SIG-M5 treated with dmso at 0.1 percent for 504 hours (cell line): ENCODE measurements around the gene CIB2.
A peak's percentile ranks its signal among the peaks of the same experiment; 100 is the strongest.
"Not testable (repeated sequence)": the region's sequence is repeated elsewhere in the genome, so short reads cannot be mapped to it uniquely, and the experiment has no call there.

ENCODE experiments used
- DNase-seq: peaks from one replicate; lab custom pipeline; 2025; ENCODE audit not compliant: unreplicated experiment; lab: John Stamatoyannopoulos, UW

The CIB2 gene

DNA sequence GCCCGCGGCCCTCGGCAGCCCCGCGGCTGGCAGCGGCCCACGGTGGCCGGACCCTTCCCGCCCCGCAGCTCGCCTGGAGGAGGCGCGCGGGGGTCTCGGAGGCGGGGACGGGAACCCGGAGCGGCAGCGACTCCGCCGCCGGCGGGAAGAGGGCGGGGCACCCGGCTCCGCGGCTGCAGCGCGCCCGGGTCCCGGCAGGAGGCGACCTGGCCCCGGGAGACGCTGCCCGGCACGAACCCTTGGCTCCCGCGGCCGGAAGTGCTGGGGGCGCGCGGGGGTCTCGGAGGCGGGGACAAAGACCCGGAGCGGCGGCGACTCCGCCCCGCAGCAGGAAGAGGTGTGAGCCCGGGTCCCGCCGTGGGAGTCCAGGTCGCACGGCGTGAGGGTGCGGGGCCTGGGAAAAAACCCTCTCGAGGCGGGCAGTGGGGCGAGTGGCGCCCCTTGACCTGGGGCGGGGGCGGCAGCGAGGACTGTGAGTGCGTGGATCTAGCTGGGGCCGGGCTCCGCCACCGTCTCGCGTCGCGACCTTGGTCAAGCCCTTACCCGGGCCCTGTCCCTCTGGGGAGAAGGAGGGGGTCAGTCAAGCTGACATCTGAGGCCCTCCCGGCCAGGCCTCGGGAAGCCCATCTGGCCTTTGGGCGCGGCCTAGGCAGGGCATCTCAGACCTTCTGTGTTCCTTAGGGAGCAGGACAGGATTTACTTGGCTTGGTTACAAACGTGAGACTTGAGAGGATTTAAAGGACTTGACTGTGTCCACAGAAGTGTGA is at the start of gene CIB2:
TSS of gene CIB2 (minus strand) at position 151 of the 767 bp plus-strand sequence. CDS start 230 bp downstream, outside the sequence.
- peak; percentile 40 for DNase-seq

DNA sequence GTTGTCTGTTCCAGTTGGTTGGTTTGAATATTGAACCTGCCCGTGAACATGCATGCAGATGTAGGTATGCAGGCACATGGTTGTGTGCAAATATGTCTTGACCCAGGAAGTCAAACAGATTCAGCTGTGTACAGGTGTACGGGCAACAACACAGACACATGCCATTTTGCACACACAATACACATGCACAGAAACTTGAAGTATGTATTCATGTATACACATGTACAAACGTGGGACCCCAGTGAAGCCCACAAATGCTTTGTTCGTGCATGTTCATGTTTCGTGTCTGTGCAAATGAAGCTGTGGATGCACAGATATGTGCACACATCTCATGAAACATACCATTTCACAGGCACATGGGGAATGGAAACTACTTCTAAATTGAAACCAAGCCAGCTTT is 48.7 kb upstream of the CIB2 start:
- DNase-seq, result no peak

DNA sequence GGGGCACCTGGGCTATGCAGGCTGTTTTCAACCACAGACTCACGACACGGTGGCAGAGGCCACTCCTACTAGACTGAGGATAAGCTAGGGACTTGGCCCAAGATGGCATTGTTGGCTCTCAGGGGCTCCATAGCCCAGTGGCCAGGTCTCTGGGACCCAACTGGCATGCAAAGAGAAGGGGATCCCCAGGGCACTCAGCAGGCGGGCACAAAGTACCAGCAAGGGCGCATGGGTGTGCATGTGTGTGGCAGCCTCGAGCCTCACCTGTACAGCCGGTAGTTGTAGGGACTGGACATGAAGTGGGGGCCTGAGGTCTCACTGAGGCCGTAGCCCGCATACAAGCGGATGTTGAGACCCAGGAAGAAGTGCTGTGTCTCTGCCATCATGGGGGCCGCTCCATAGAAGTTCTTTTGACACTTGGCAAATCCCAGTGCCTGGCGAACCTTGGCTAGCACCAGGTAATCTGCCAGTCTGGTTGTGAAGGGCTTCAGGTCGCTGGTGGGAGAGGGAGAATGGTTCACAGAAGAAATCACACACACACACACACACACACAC is 48.1 kb upstream of the CIB2 start:
- DNase-seq, result no peak

DNA sequence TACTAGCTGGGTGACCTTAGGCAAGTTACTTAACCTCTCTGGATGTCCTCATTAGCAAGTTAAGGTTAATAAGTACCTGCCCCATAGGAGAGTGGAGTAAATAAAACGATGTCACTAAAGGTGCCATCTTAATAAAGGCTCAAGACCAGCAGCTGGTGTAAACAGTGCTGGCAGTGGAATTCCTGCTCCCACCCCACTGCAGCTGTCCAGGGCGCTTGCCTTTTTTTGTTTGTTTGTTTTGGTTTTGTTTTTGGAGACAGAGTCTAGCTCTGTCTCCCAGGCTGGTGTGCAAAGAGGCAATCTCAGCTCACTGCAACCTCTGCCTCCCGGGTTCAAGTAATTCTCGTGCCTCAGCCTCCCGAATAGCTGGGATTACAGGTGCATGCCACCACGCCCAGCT is 46.8 kb upstream of the CIB2 start:
- no peak for DNase-seq

- DNase-seq, result no peak
Measured at GRCh38 chr15:78177447-78177873, 46.2 kb upstream of the CIB2 start.

DNA sequence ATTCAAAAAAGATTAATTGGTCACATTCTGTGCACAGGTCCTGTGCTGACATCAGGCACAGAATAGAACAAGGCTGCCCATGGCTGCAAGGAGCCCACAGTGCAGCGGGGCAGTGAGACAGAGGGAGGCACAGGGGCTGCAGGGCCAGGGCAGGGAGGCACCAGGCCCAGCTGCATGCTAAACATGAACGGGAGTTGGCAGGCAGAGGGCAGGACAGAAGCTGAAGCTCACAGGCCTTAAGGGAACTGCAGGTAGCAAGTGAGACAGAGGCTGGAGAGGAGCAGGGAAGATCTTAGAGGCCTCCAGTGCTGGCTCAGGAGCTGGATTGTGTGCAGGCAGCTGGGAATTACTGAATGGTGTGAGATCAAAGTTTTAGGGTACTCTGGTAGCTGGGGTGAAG is 44.1 kb upstream of the CIB2 start:
- no peak for DNase-seq

DNA sequence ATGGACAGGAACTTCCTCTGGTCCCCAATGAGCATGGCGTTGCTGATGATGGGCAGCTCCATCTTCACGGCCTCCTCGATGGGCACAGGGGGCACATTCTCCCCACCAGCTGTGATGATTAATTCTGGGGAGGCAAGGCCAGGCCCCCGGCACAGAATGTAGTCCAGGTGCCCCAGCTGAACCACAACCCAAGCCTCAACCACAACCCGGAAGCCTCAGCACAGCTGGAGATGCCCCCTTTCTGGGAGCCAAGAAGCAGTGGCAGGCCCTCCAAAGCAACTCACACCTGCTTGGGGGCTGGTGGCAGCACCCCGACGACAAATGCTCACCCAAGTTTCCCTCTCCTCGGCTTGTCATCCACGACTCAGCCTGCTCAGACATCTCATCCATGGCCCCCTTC is 43.2 kb upstream of the CIB2 start:
- DNase-seq, result no peak

DNA sequence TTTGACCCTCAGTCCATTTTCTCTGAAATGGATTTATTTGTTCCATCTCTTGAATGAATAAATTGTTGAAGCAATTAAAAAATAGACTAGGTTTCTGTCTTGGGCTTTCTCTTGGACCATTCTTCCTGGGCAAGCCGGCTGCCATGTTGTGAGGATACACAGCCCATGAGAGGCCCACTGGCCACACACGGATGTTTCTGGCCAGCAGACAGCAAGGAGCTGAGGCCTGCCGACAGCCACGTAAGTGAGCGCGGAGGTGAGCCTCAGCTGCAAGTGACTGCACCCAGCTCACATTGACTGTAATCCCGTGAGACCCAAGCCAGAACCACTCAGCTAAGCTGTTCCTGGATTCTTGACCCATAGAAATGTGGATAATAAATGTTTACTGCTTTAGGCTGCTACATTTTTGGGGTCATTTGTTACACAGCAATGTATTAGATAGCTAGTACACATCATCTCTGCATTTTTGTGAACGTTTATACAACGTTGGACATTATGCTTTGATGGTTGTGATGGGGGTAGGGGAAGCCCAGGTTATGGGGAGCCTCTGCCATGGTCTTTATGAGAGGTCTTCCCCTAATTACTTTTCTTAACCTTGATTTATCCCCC is 40.7 kb upstream of the CIB2 start:
- DNase-seq, result no peak

DNA sequence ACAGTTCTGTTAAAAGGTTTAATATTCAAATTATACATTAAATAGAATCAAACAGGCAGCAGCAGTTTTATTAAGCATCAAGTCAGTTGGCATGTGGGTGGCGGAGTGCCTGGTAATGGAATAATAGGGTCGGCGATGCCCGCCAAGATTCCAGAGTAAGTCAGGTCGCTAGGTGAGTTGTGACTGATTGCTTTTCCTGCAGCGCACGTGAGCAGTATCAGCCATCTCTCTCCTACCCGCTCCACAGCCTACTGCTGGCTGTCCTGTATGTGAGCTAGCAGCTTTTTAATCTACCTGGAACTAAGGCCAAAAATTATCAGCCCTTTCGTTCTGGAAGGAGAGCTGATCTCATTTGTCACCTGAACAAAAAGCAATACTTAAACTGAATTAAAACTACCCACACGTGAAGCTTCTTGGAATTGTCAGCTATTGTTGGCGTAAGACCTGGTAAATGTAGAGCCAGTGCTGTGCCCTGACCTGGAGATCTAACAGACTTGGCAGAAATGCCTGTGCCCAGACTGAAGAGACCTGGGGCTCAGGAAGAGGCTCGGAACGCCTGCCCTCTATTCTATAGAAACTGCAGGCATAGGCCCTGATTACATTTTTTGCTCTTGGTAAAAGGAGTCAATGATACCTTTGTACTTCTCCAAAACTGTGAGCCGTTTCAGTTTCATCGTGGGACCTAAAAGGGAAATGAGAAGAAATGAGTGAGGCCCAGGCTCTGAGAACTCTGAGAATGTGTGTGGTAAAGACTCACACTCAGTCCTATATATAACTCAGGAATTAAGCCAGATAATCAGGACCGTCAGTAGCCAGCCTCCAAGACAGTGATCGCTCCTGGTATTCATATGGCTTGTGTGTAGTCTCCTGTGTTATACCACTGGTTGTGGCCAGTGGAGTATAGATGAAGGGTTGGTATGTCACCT is 39.9 kb upstream of the CIB2 start:
- DNase-seq, result peak; percentile 78

GRCh38 chr15:78168608-78169007 is 37.4 kb upstream of the CIB2 start:
- no peak for DNase-seq

DNA sequence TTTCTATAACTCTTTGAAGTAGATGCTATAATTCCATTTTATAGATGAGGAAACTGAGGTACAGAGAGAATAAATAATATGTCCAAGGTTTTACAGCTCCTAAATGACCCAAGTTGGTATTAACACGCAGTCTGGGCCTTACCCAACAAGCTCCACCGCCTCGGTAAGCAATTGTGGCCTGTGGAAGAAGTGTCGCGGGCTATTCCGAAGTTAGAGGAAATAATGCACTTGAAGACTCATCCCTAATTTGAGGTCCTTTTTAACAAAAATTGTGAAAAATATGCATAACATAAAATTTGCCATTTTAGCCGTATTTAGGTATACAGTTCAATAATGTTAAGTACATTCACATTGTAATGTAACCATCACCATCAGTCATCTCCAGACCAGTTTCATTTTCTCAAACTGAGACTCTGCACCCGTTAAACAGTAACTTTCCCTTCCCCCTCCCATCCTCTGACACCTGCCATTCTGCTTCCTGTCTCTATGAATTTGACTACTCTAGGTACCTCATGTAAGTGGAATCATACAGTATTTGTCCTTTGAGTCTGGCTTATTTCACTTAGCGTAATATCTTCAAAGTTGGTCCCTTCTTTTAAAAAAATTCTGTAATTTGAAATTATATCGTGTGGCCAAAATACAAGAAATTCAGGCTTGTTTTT is 36.1 kb upstream of the CIB2 start:
- no peak for DNase-seq

DNA sequence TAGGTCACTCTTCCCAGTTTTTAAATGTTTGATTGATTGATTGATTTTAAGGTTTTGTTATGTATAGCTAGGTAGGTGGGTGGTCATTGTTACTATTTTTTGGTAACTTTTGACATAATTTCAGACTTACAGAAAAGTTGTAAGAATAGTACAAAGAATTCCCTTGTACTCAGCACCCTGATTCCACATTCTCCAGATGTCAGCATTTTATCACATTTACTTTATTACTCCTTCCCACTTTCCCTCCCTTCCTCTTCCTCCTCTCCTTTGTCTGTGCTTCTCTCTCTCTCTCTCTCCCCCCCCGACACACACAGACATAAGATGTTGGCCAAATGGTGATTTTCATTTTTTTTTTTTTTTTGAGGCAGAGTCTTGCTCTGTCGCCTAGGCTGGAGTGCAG is 32.8 kb upstream of the CIB2 start:
- DNase-seq, result no peak

DNA sequence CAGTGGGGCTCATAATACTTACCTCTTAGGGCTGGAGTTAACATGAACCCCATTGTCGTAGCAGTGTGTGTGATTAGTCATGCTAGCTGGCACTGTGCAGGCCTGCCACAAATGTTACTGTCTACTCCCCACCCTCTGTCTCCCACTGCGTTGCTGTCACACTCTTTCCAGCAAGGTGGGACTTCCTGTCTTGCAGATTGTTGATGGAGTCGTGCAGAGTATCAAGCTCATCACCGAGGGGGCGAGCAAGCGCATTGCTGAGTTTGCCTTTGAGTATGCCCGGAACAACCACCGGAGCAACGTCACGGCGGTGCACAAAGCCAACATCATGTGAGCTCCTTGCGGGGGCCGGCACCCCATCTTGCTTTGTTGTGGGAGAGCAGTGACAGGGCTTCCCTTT is 30.8 kb upstream of the CIB2 start:
- no peak for DNase-seq

DNA sequence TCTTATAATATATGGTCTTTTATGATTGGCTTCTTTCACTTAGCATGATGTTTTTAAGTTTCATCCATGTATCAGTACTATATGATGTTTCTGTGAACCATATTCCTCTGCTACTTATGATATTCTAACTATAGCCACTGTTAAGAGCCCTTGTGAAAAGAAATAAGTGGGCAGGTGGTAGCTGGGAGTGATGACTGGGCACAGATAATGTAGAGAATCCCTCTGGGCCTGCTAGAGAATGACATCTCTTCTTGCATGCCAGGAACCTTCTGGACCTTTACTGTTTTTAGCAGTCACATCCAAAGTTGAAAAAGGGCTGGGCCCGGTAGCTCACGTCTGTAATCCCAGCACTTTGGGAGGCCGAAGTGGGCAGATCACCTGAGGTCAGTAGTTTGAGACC is 28.1 kb upstream of the CIB2 start:
- no peak for DNase-seq

DNA sequence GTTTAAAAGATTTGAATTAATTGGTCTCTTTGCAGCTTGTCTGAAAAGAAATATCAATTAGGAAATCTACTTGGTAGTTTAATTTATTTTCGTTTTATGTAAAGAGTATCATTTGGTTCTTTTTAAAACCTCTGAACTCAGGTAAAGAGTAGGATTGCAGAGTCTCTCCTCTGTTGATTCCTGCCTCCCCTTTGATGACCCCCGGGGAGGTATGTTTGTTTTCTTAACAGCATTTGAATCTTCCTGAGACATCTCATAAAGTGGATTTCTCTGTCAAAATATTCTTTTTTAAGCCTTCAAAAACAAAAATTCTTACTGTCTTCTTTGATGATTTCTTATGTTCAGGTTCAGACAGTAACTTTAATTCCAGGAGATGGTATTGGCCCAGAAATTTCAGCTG is 26.0 kb upstream of the CIB2 start:
- no peak for DNase-seq

DNA sequence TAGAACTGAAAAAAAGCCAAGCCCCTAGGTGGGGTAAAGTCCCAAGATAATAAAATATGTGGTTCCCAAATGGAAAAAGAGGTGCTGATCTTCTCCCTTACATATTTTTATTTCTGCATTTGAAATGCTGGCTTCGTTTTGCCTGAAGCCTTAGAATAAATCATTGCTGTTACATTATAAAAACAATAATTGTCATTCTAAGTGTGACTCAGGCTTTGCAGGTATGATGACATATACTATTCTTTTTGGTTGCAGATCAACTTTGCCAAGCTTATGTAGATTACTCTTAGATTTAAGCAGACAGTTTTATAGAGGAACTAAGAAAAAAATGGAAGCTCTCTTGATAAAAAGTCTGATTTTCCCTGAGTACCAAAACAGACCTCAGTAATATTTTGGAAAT is 25.4 kb upstream of the CIB2 start:
- no peak for DNase-seq

DNA sequence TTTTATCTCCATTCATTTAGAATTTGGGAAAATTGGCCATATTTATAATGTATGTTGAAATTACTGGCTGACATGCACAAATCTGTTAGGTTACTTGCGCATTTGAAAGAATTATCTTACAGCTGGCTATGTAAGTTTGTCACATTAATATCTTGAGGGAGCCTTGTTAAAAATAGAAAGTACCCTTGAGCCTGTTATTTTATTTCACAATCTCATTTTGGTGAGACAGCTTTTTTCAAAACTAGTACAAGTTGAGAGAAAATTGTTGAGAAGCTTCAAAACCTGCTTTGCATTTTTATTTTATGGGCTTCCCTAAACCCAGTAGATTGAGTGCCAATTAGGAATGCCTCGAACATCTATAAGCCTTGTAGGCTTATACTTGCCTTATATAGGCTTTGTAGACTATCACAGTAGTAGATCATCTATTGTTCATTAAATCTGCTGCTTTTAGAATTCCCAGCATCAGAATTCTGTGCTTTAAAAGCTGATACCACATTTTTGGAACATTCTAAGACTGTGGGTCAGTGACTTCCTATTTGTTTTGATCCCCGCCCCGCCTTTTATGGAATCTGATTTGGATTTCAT is 24.2 kb upstream of the CIB2 start:
- DNase-seq, result no peak

DNA sequence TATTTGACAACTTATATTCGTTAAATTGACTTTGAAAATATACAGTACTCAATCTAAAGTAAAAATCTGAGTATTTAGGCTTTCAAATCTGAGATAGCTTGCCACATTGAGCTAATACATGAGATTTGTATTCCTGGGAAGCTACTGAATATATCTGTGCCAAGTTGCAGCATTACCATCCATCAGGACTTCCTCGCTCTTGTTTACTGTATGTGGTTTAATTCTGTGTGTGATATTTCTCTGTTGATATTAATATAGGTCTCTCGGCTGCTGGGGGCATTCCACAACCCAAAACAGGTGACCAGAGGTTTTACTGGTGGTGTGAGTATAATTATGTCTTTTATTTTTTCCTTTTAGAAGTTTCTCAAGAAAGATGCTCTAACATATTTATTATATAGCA is 23.7 kb upstream of the CIB2 start:
- DNase-seq, result no peak

GRCh38 chr15:78151075-78151474 is 19.8 kb upstream of the CIB2 start:
- DNase-seq, result not testable (repeated sequence)
